Type B pancreatic cell (in vitro differentiated cells): ENCODE results near the gene SEPTIN3. TPM values are rescaled to one million over a fixed set of nuclear protein-coding genes. Genes with fewer than 3 reads are reported as not detected.
A peak's percentile ranks its signal among the peaks of the same experiment; 100 is the strongest.

Experiments used
- DNase-seq: peaks from one replicate; pipeline ENCODE4 v3.0.0; 2021; ENCODE audit warnings: mixed read lengths; ENCODE audit not compliant: unreplicated experiment; ENCODE audit errors: extremely low spot score
- H3K27ac Mint-ChIP-seq: 2 replicates; pipeline ENCODE4 v1.8.0; 2021; ENCODE audit warnings: mild to moderate bottlenecking, mixed read lengths
- H3K27me3 Mint-ChIP-seq: 2 replicates; pipeline ENCODE4 v1.8.0; 2021; ENCODE audit warnings: mixed read lengths
- H3K36me3 Mint-ChIP-seq: 2 replicates; pipeline ENCODE4 v1.8.0; 2021; ENCODE audit warnings: mixed read lengths
- H3K4me1 Mint-ChIP-seq: one replicate; pipeline ENCODE4 v1.8.0; 2021; ENCODE audit warnings: mixed read lengths; ENCODE audit not compliant: unreplicated experiment
- H3K4me3 Mint-ChIP-seq: 2 replicates; pipeline ENCODE4 v1.8.0; 2021; ENCODE audit warnings: mild to moderate bottlenecking, mixed read lengths
- H3K9me3 Mint-ChIP-seq: 2 replicates; pipeline ENCODE4 v1.8.0; 2021; ENCODE audit warnings: mixed read lengths
- total RNA-seq: library from RNA; stranded (reverse); gene quantifications from 2 replicates; pipeline ENCODE4 v1.2.1, GENCODE V29; 2021; ENCODE audit warnings: low replicate concordance
- TF ChIP-seq, protein P1 (sequence below): fragments of 200-600 bp; sonication (generic); conservative IDR thresholded peaks from 2 replicates; pipeline ENCODE4 v1.5.0; 2021; ENCODE audit warnings: antibody characterized with exemption, mild to moderate bottlenecking

Gene SEPTIN3
- total RNA-seq, 1 donor from 2014 or later, result 16.3 TPM

DNA sequence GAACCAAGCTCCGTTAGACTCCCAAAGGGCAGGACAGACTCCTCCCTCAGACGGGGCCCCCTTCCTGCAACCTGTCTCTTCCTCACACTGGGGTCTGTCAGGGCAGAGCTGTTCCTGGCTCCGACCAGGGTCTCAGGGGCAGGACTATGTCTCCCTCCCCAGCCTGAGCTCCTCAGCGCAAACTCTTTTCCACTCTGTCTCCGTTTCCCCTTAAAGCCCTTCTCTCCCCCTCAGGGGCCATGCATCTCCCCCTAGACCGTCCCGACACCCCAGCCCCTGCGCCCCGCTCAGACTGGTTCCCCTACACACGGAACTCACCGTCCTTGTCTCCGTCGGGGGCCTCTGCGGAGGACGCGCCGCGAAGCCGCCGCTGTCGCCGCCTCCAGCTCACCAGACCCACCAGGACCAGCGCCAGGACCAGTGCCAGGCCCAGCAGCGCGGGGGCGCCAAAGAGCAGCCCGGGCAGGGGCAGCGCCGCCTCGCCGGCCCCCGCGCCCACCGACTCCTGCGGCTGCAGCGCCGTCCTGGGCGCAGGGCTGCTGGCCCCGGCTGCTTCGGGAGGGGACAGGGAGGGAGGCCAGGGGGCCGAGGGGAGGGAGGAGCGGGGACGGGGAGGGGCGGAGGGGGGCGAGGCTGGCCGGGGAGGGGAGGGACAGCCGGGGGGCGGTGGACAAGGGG, 43.3 kb upstream of the SEPTIN3 start:
- peaks cover 31% of the 10 kb centered on the region for H3K27me3 Mint-ChIP-seq
- peak overlapping the region; percentile 72 for H3K4me3 Mint-ChIP-seq
- H3K27ac Mint-ChIP-seq, result no peak overlapping the region
- no peaks in the 10 kb centered on the region for H3K4me1 Mint-ChIP-seq
- H3K36me3 Mint-ChIP-seq, result no peaks in the 10 kb centered on the region
- peak; percentile 82 for DNase-seq
- no peaks in the 10 kb centered on the region for H3K9me3 Mint-ChIP-seq
- TF ChIP-seq, protein P1, sequence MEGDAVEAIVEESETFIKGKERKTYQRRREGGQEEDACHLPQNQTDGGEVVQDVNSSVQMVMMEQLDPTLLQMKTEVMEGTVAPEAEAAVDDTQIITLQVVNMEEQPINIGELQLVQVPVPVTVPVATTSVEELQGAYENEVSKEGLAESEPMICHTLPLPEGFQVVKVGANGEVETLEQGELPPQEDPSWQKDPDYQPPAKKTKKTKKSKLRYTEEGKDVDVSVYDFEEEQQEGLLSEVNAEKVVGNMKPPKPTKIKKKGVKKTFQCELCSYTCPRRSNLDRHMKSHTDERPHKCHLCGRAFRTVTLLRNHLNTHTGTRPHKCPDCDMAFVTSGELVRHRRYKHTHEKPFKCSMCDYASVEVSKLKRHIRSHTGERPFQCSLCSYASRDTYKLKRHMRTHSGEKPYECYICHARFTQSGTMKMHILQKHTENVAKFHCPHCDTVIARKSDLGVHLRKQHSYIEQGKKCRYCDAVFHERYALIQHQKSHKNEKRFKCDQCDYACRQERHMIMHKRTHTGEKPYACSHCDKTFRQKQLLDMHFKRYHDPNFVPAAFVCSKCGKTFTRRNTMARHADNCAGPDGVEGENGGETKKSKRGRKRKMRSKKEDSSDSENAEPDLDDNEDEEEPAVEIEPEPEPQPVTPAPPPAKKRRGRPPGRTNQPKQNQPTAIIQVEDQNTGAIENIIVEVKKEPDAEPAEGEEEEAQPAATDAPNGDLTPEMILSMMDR, result peak; percentile 80

DNA sequence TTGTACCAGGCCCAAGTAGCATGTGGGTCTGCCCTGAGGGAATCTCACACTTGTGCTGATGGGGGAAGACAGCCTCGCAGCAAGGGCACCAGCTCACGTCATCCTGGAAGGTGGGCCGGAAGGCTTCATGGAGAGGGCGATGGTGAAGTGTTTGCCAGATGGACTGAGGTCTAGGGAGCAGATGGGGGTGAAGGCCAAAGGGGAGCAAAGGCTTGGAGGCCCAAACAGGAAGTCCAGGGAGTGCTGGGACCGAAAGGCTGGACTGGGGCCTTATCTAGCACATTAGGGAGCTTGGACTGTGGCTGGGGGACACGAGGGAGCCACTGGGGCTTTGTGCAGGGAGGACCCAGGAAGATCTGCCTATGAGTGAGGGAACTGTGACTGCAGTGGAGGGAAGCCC, 41.4 kb upstream of the SEPTIN3 start:
- Mint-ChIP-seq H3K4me3 (peak overlapping the region; percentile 60), H3K4me1 (no peaks in the 10 kb centered on the region), H3K36me3 (no peaks in the 10 kb centered on the region), H3K27ac (no peak overlapping the region), H3K27me3 (peaks cover 31% of the 10 kb centered on the region), H3K9me3 (no peaks in the 10 kb centered on the region)
- TF ChIP-seq, protein P1, result no peak
- no peak for DNase-seq

DNA sequence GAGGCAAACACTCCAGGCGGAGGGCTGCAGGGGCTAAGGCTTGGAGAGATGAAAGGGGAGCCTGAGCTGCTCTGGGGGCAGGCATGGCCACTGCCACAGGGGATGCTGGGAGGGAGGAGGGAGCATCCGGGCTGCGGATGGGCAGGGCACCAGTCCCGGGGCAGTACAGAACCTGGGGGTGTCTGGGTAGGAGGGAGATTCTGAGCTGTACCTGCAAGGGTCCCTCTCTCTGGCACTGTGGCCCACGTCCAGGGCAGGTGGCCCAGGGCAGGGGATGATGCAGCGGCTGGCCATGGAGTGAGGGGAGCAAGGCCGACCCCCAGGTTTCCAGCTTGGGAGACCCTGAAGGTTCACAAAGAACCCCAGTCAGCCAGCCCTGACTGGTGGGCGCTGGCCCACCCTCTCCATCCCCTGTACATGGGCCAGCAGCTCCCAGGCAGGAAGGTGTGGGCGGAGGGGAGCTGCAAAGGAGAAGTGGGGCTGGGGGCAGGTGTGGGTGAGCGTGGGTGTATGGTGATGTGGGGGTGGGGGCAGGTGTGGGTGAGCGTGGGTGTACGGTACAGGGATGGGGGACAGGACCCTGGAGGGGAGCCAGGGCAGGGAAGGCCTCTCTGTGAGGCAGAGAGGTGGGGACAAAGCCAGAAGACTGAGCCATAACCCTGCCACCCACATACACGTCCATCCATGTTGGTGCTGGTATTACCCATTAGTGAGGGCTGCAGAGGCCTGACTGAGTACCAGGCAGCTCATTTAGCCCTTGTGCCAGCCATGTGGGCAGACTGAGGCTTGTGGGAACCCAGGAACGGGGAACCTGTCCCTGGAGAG, 40.4 kb upstream of the SEPTIN3 start:
- no peaks in the 10 kb centered on the region for H3K36me3 Mint-ChIP-seq
- peaks cover 26% of the 10 kb centered on the region for H3K27me3 Mint-ChIP-seq
- no peak overlapping the region for H3K27ac Mint-ChIP-seq
- no peak overlapping the region for H3K4me3 Mint-ChIP-seq
- no peaks in the 10 kb centered on the region for H3K9me3 Mint-ChIP-seq
- H3K4me1 Mint-ChIP-seq, result no peaks in the 10 kb centered on the region
- no peak for DNase-seq
- TF ChIP-seq, protein P1, result no peak

DNA sequence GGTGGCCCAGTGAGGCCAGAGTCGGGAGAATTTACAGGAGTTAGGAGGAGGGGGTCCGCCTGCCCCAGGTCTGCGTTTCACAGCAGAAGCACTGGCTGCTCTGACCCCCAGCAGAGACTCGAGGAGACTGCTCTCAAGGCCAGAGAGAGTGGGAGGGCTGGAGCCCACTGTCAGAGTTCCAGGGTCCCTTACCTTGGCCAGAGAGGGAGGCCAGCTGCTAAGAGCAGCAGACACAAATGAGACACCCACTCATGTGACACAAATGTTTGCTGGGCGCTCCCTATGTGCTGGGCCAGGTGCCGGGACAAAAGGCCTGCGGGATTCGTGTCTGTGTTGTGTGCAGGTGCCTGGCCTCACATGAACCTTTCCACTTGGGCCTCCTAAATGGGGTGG, 39.8 kb upstream of the SEPTIN3 start:
- no peaks in the 10 kb centered on the region for H3K4me1 Mint-ChIP-seq
- no peak overlapping the region for H3K4me3 Mint-ChIP-seq
- H3K36me3 Mint-ChIP-seq, result no peaks in the 10 kb centered on the region
- H3K27me3 Mint-ChIP-seq, result peaks cover 26% of the 10 kb centered on the region
- H3K9me3 Mint-ChIP-seq, result no peaks in the 10 kb centered on the region
- TF ChIP-seq, protein P1, result no peak
- no peak for DNase-seq
- H3K27ac Mint-ChIP-seq, result no peak overlapping the region

DNA sequence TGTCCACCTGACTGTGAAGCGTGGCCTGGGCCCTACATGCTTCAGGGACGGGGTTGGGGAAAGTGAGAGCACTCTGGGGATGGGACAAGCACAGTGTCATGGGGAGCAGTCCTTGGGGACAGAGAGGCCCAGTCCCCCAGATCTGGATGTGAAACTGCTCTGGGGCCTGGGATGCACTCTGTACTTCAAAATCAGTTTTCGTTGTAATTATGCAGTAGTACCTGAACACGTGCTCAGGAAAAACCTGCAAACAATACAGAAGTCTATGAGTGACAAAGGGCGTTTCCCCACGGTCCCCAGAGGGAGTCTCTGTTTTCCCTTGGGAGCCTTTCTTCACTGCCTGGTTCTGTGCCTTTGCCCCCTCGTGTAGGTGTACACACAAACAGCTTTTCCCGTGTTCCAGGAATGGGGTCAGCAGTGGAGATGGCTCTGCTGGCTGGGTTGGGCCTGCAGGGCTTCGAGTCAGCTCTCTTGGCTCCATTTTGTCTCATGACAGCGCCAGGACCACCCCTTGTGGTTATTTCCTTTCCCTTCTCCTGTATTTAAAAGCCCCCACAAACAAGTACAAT, 37.5 kb upstream of the SEPTIN3 start:
- H3K9me3 Mint-ChIP-seq, result no peaks in the 10 kb centered on the region
- peaks cover 14% of the 10 kb centered on the region for H3K27me3 Mint-ChIP-seq
- DNase-seq, result no peak
- no peak overlapping the region for H3K4me3 Mint-ChIP-seq
- TF ChIP-seq, protein P1, result no peak
- no peaks in the 10 kb centered on the region for H3K36me3 Mint-ChIP-seq
- no peak overlapping the region for H3K27ac Mint-ChIP-seq
- no peaks in the 10 kb centered on the region for H3K4me1 Mint-ChIP-seq
